Measurements from ENCODE around the gene LRRC71. TPM values are rescaled to one million over a fixed set of nuclear protein-coding genes. Genes with fewer than 3 reads are reported as not detected.

Gene LRRC71
- total and polyA plus RNA-seq, 2 experiments from 2014 or later, result 0.24 TPM; not detected in 1

DNA sequence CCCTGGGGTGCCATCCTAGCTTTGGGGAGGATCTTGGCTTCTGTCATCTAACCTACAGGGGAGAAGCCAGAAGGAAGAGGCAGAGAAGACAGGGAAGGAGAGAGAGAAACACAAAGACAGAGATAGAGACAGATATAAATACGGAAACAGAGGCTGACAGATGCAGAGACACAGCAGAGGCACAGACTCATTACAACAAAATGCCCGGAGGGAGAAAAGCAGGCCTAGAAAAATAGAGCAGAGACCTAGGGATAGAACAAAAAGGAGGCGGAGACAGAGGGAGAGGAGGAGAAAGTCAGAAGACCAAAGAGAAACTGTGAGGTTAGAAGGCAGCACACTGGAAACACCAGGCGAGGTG, 25.0 kb upstream of the LRRC71 start:
- no peaks in the 10 kb centered on the region; the same call in 1 of the 2 replicates for H3K4me1 ChIP-seq (ENCODE audit: insufficient read depth)
- Mint-ChIP-seq H3K27ac (no peak overlapping the region), H3K27me3 (ENCODE audit: insufficient read depth, low read depth, poor library complexity) (peaks cover 44% of the 10 kb centered on the region), H3K4me1 (peaks cover 24% of the 10 kb centered on the region), H3K4me3 (no peak overlapping the region; the same call in 2 of the 3 replicates), H3K9me3 (no peaks in the 10 kb centered on the region), H3K36me3 (ENCODE audit: low read depth) (no peaks in the 10 kb centered on the region)
- H3K4me2 ChIP-seq, result no peak overlapping the region
- DNase-seq (ENCODE audit: low spot score) (no peak), ATAC-seq (no peak)
- H2AFZ ChIP-seq, result no peak overlapping the region
- no peaks in the 10 kb centered on the region for H3K36me3 ChIP-seq (ENCODE audit: insufficient read depth)
- no peaks in the 10 kb centered on the region for H3K79me2 ChIP-seq (replicated peaks; ENCODE audit: insufficient read depth)
- H3K4me3 ChIP-seq, result no peak overlapping the region
- H3K27me3 ChIP-seq (ENCODE audit: insufficient read depth), result peaks cover 55% of the 10 kb centered on the region
- no peaks in the 10 kb centered on the region; the same call in 1 of the 2 replicates for H4K20me1 ChIP-seq (replicated peaks; ENCODE audit: insufficient read depth)
- H3F3A ChIP-seq (replicated peaks; ENCODE audit: low read depth), result no peaks in the 10 kb centered on the region
- H3K9me2 ChIP-seq (ENCODE audit: insufficient read depth), result no peaks in the 10 kb centered on the region
- TF ChIP-seq, protein P1, sequence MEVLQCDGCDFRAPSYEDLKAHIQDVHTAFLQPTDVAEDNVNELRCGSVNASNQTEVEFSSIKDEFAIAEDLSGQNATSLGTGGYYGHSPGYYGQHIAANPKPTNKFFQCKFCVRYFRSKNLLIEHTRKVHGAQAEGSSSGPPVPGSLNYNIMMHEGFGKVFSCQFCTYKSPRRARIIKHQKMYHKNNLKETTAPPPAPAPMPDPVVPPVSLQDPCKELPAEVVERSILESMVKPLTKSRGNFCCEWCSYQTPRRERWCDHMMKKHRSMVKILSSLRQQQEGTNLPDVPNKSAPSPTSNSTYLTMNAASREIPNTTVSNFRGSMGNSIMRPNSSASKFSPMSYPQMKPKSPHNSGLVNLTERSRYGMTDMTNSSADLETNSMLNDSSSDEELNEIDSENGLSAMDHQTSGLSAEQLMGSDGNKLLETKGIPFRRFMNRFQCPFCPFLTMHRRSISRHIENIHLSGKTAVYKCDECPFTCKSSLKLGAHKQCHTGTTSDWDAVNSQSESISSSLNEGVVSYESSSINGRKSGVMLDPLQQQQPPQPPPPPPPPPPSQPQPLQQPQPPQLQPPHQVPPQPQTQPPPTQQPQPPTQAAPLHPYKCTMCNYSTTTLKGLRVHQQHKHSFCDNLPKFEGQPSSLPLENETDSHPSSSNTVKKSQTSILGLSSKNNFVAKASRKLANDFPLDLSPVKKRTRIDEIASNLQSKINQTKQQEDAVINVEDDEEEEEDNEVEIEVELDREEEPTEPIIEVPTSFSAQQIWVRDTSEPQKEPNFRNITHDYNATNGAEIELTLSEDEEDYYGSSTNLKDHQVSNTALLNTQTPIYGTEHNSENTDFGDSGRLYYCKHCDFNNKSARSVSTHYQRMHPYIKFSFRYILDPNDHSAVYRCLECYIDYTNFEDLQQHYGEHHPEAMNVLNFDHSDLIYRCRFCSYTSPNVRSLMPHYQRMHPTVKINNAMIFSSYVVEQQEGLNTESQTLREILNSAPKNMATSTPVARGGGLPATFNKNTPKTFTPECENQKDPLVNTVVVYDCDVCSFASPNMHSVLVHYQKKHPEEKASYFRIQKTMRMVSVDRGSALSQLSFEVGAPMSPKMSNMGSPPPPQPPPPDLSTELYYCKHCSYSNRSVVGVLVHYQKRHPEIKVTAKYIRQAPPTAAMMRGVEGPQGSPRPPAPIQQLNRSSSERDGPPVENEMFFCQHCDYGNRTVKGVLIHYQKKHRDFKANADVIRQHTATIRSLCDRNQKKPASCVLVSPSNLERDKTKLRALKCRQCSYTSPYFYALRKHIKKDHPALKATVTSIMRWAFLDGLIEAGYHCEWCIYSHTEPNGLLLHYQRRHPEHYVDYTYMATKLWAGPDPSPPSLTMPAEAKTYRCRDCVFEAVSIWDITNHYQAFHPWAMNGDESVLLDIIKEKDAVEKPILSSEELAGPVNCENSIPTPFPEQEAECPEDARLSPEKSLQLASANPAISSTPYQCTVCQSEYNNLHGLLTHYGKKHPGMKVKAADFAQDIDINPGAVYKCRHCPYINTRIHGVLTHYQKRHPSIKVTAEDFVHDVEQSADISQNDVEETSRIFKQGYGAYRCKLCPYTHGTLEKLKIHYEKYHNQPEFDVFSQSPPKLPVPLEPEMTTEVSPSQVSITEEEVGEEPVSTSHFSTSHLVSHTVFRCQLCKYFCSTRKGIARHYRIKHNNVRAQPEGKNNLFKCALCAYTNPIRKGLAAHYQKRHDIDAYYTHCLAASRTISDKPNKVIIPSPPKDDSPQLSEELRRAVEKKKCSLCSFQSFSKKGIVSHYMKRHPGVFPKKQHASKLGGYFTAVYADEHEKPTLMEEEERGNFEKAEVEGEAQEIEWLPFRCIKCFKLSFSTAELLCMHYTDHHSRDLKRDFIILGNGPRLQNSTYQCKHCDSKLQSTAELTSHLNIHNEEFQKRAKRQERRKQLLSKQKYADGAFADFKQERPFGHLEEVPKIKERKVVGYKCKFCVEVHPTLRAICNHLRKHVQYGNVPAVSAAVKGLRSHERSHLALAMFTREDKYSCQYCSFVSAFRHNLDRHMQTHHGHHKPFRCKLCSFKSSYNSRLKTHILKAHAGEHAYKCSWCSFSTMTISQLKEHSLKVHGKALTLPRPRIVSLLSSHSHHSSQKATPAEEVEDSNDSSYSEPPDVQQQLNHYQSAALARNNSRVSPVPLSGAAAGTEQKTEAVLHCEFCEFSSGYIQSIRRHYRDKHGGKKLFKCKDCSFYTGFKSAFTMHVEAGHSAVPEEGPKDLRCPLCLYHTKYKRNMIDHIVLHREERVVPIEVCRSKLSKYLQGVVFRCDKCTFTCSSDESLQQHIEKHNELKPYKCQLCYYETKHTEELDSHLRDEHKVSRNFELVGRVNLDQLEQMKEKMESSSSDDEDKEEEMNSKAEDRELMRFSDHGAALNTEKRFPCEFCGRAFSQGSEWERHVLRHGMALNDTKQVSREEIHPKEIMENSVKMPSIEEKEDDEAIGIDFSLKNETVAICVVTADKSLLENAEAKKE (CRISPR knock-in tag; IDR thresholded peaks at IDR 0.05), result no peak
- TF ChIP-seq ZNF331 (CRISPR knock-in tag; IDR thresholded peaks at IDR 0.05; ENCODE audit: low read depth), result no peak
- TF ChIP-seq, protein P2, sequence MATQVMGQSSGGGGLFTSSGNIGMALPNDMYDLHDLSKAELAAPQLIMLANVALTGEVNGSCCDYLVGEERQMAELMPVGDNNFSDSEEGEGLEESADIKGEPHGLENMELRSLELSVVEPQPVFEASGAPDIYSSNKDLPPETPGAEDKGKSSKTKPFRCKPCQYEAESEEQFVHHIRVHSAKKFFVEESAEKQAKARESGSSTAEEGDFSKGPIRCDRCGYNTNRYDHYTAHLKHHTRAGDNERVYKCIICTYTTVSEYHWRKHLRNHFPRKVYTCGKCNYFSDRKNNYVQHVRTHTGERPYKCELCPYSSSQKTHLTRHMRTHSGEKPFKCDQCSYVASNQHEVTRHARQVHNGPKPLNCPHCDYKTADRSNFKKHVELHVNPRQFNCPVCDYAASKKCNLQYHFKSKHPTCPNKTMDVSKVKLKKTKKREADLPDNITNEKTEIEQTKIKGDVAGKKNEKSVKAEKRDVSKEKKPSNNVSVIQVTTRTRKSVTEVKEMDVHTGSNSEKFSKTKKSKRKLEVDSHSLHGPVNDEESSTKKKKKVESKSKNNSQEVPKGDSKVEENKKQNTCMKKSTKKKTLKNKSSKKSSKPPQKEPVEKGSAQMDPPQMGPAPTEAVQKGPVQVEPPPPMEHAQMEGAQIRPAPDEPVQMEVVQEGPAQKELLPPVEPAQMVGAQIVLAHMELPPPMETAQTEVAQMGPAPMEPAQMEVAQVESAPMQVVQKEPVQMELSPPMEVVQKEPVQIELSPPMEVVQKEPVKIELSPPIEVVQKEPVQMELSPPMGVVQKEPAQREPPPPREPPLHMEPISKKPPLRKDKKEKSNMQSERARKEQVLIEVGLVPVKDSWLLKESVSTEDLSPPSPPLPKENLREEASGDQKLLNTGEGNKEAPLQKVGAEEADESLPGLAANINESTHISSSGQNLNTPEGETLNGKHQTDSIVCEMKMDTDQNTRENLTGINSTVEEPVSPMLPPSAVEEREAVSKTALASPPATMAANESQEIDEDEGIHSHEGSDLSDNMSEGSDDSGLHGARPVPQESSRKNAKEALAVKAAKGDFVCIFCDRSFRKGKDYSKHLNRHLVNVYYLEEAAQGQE (IDR thresholded peaks at IDR 0.05; ENCODE audit: unreplicated experiment), result no peak
- TF ChIP-seq ZNF114 (CRISPR knock-in tag; IDR thresholded peaks at IDR 0.05), result no peak
- no peak for TF ChIP-seq EZH2 (IDR thresholded peaks at IDR 0.05; ENCODE audit: low read depth, unreplicated experiment)
- TF ChIP-seq, protein P3, sequence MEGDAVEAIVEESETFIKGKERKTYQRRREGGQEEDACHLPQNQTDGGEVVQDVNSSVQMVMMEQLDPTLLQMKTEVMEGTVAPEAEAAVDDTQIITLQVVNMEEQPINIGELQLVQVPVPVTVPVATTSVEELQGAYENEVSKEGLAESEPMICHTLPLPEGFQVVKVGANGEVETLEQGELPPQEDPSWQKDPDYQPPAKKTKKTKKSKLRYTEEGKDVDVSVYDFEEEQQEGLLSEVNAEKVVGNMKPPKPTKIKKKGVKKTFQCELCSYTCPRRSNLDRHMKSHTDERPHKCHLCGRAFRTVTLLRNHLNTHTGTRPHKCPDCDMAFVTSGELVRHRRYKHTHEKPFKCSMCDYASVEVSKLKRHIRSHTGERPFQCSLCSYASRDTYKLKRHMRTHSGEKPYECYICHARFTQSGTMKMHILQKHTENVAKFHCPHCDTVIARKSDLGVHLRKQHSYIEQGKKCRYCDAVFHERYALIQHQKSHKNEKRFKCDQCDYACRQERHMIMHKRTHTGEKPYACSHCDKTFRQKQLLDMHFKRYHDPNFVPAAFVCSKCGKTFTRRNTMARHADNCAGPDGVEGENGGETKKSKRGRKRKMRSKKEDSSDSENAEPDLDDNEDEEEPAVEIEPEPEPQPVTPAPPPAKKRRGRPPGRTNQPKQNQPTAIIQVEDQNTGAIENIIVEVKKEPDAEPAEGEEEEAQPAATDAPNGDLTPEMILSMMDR (conservative IDR thresholded peaks at IDR 0.05; ENCODE audit: low read depth in 2 of 2), result no peak
- no peak for TF ChIP-seq EZH2phosphoT487 (IDR thresholded peaks at IDR 0.05; ENCODE audit: unreplicated experiment)
- TF ChIP-seq, protein P4, sequence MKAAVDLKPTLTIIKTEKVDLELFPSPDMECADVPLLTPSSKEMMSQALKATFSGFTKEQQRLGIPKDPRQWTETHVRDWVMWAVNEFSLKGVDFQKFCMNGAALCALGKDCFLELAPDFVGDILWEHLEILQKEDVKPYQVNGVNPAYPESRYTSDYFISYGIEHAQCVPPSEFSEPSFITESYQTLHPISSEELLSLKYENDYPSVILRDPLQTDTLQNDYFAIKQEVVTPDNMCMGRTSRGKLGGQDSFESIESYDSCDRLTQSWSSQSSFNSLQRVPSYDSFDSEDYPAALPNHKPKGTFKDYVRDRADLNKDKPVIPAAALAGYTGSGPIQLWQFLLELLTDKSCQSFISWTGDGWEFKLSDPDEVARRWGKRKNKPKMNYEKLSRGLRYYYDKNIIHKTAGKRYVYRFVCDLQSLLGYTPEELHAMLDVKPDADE (IDR thresholded peaks at IDR 0.05), result no peak
- no peak for TF ChIP-seq NANOG (IDR thresholded peaks at IDR 0.05; ENCODE audit: borderline replicate concordance)
- TF ChIP-seq CREB1 (CRISPR knock-in tag; IDR thresholded peaks at IDR 0.05; ENCODE audit: low read depth), result no peak
- no peak for TF ChIP-seq POLR2AphosphoS5 (IDR thresholded peaks at IDR 0.05; ENCODE audit: low read depth)
- no peak overlapping the region for H3K27ac ChIP-seq (ENCODE audit: low read depth)

Measured in GM23338 (cell line).